ENCODE data around the gene ARHGAP44.
A peak's percentile ranks its signal among the peaks of the same experiment; 100 is the strongest.
"Not testable (repeated sequence)": the region's sequence is repeated elsewhere in the genome, so short reads cannot be mapped to it uniquely, and the experiment has no call there.

The ARHGAP44 gene

GRCh38 chr17:12973496-12974004 lies 184.3 kb downstream of the ARHGAP44 start:
- no peak for TF ChIP-seq CTCF (IDR thresholded peaks at IDR 0.05; ENCODE audit: control insufficient read depth, insufficient read depth, low read depth, low read length, missing control alignments)
- DNase-seq (ENCODE audit: low read depth), result no peak

GRCh38 chr17:12974005-12974531 lies 184.8 kb downstream of the ARHGAP44 start:
- no peak for TF ChIP-seq CTCF (IDR thresholded peaks at IDR 0.05; ENCODE audit: control insufficient read depth, insufficient read depth, low read depth, low read length, missing control alignments)
- H3K4me3 ChIP-seq (ENCODE audit: control insufficient read depth, low read depth, low read length), result peak overlapping the region; percentile 20
- no peak for DNase-seq (ENCODE audit: low read depth)

More at GRCh38 chr17:12973496-12974004, 184.3 kb downstream of the ARHGAP44 start:
- peak overlapping the region; percentile 20 for H3K4me3 ChIP-seq (ENCODE audit: control insufficient read depth, low read depth, low read length)

- no peak for TF ChIP-seq CTCF (IDR thresholded peaks at IDR 0.05; ENCODE audit: control insufficient read depth, insufficient read depth, low read depth, low read length, missing control alignments)
- H3K4me3 ChIP-seq (ENCODE audit: control insufficient read depth, low read depth, low read length), result no peak overlapping the region
- DNase-seq (ENCODE audit: low read depth), result no peak
Observed at GRCh38 chr17:12977008-12977751, 187.9 kb downstream of the ARHGAP44 start.

- not testable (repeated sequence) for DNase-seq (ENCODE audit: low read depth); H3K4me3 ChIP-seq (ENCODE audit: control insufficient read depth, low read depth, low read length)
Observed at GRCh38 chr17:12978787-12979186, 189.5 kb downstream of the ARHGAP44 start.

GRCh38 chr17:12979246-12979645 lies 189.9 kb downstream of the ARHGAP44 start:
- H3K4me3 ChIP-seq (ENCODE audit: control insufficient read depth, low read depth, low read length), result no peak overlapping the region
- no peak for TF ChIP-seq CTCF (IDR thresholded peaks at IDR 0.05; ENCODE audit: control insufficient read depth, insufficient read depth, low read depth, low read length, missing control alignments)
- DNase-seq (ENCODE audit: low read depth), result no peak

GRCh38 chr17:12979826-12980500 lies 190.7 kb downstream of the ARHGAP44 start:
- TF ChIP-seq CTCF (IDR thresholded peaks at IDR 0.05; ENCODE audit: control insufficient read depth, insufficient read depth, low read depth, low read length, missing control alignments), result no peak
- no peak for DNase-seq (ENCODE audit: low read depth)
- H3K4me3 ChIP-seq (ENCODE audit: control insufficient read depth, low read depth, low read length), result no peak overlapping the region

- DNase-seq (ENCODE audit: low read depth), result no peak
- TF ChIP-seq CTCF (IDR thresholded peaks at IDR 0.05; ENCODE audit: control insufficient read depth, insufficient read depth, low read depth, low read length, missing control alignments), result no peak
- no peak overlapping the region for H3K4me3 ChIP-seq (ENCODE audit: control insufficient read depth, low read depth, low read length)
Observed at GRCh38 chr17:12982224-12982623, 192.9 kb downstream of the ARHGAP44 start.
